Gastrocnemius medialis (tissue), 4 donors: ENCODE measurements around the gene GPR176. TPM values are rescaled to one million over a fixed set of nuclear protein-coding genes. Genes with fewer than 3 reads are reported as not detected.

Experiments used
- ATAC-seq, 2 donors: fragments of 150-250 bp; one replicate each; pipeline ENCODE4 v1.9.1; 2016
- DNase-seq, 2 donors: peaks; one replicate each; pipeline ENCODE4 v3.0.0-alpha.2; 2019
- H3K27ac ChIP-seq, 4 donors: fragments of 200-600 bp; sonication (generic); 1 replicate in 1 of 4; 2 replicates in 3 of 4; pipeline ENCODE4 v1.5.1; 2016 to 2018; ENCODE audit warnings: mild to moderate bottlenecking in 2 of 4, moderate library complexity in 1 of 4
- H3K27me3 ChIP-seq, 3 donors: fragments of 200-600 bp; sonication (generic) in 2 of 3; 1 replicate in 1 of 3; 2 replicates in 2 of 3; pipeline versions ENCODE4 v1.5.1 to v1.6.0; 2016 to 2019; ENCODE audit warnings: mild to moderate bottlenecking in 1 of 3, moderate library complexity in 1 of 3
- H3K36me3 ChIP-seq, 2 donors: fragments of 200-600 bp; sonication (generic) in 1 of 2; one replicate each; pipeline ENCODE4 v1.5.1; 2017 to 2018
- H3K4me1 ChIP-seq, 2 donors: fragments of 200-600 bp; sonication (generic) in 1 of 2; one replicate each; pipeline ENCODE4 v1.5.1; 2016 to 2017; ENCODE audit warnings: mild to moderate bottlenecking in 2 of 2
- H3K4me3 ChIP-seq, 4 donors: fragments of 200-600 bp; sonication (generic) in 3 of 4; 1 replicate in 1 of 4; 2 replicates in 3 of 4; pipeline ENCODE4 v1.5.1; 2016 to 2019; ENCODE audit warnings: mild to moderate bottlenecking in 2 of 4
- H3K9me3 ChIP-seq, 3 donors: fragments of 200-600 bp; sonication (generic) in 2 of 3; 1 replicate in 1 of 3; 2 replicates in 2 of 3; pipeline ENCODE4 v1.5.1; 2016 to 2019
- POLR2A ChIP-seq, 2 donors: fragments of 450-650 bp; IDR thresholded peaks; one replicate each; pipeline ENCODE4 v1.6.1; 2017; ENCODE audit warnings: antibody characterized with exemption in 2 of 2, mild to moderate bottlenecking in 2 of 2, moderate library complexity in 2 of 2
- in situ Hi-C, 4 donors: fragments of 200-750 bp; cut with MboI; loops; one replicate each; pipeline versions ENCODE4 v1.15.0 to v1.8.0; 2017; ENCODE audit warnings: low sequenced_read_pairs in 4 of 4
- intact Hi-C: fragments of 100-400 bp; cut with DNase I; formaldehyde crosslinking; loops from one replicate; pipeline ENCODE4 v1.15.1; 2023; ENCODE audit warnings: low total_unique reads
- total RNA-seq, 4 donors: library from RNA; depleted of rRNA; stranded (reverse); fragments of >200 nt; gene quantifications; one replicate each; pipeline versions ENCODE4 v1.1.0 to v1.2.3, GENCODE V29; 2016
- TF ChIP-seq, protein P1 (sequence below), 5 experiments: fragments of 450-650 bp in 3 of 5; fragments of 200-600 bp in 2 of 5; sonication (generic) in 2 of 5; IDR thresholded peaks in 4 of 5; conservative IDR thresholded peaks in 1 of 5; 1 replicate in 4 of 5; 2 replicates in 1 of 5; pipeline ENCODE4 v1.5.1; 2016 to 2019; ENCODE audit warnings: antibody characterized with exemption in 5 of 5, mild to moderate bottlenecking in 3 of 5, moderate library complexity in 3 of 5

Gene GPR176
- total RNA-seq, 4 donors from 2014 or later = 1.1 to 3.0 (median 1.7) TPM

GRCh38 chr15:39880718-39881387 is 39.2 kb downstream of the GPR176 start:
- Histone ChIP-seq H3K27me3 (no peaks in the 10 kb centered on the region), H3K36me3 (no peaks in the 10 kb centered on the region)
- intact Hi-C loops = no loop called here

DNA sequence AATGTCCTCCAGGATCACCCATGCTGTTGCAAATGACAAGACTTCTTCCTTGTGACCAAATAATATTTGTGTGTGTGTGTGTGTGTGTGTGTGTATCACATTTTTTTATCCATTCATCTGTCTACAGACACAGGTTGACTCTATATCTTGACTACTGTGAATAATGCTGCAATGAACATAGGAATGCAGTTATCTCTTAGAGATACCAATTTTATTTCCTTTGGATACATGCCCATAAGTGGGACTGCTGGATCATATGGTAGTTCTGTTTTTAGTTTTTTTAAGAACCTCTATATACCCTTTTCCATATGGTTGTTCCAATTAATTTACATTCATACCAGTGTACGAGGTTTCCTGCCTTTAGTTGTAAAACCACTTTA is 41.7 kb downstream of the GPR176 start:
- H3K36me3 ChIP-seq = no peaks in the 10 kb centered on the region
- H3K27me3 ChIP-seq = no peaks in the 10 kb centered on the region
- H3K9me3 ChIP-seq = no peaks in the 10 kb centered on the region
- intact Hi-C loops (loop anchor here (5.0 kb wide), 1 partner anchor 91 kb away; no protein-coding TSS in a partner anchor), in situ Hi-C loops (loop anchor here in 1 of 4 donors (5.0 kb wide), 1 partner anchor 91 kb away; no protein-coding TSS in a partner anchor)
- H3K4me1 ChIP-seq = no peaks in the 10 kb centered on the region
- DNase-seq (no peak), ATAC-seq (no peak)
- no peak overlapping the region for H3K4me3 ChIP-seq
- TF ChIP-seq POLR2A (IDR thresholded peaks at IDR 0.05) = no peak
- TF ChIP-seq, protein P1, sequence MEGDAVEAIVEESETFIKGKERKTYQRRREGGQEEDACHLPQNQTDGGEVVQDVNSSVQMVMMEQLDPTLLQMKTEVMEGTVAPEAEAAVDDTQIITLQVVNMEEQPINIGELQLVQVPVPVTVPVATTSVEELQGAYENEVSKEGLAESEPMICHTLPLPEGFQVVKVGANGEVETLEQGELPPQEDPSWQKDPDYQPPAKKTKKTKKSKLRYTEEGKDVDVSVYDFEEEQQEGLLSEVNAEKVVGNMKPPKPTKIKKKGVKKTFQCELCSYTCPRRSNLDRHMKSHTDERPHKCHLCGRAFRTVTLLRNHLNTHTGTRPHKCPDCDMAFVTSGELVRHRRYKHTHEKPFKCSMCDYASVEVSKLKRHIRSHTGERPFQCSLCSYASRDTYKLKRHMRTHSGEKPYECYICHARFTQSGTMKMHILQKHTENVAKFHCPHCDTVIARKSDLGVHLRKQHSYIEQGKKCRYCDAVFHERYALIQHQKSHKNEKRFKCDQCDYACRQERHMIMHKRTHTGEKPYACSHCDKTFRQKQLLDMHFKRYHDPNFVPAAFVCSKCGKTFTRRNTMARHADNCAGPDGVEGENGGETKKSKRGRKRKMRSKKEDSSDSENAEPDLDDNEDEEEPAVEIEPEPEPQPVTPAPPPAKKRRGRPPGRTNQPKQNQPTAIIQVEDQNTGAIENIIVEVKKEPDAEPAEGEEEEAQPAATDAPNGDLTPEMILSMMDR (IDR thresholded peaks at IDR 0.05 in 4 of 5, conservative IDR thresholded peaks at IDR 0.05 in 1 of 5) = no peak
- no peak overlapping the region for H3K27ac ChIP-seq

More at GRCh38 chr15:39880718-39881387, 39.2 kb downstream of the GPR176 start:
- TF ChIP-seq, protein P1 (IDR thresholded peaks at IDR 0.05 in 4 of 5, conservative IDR thresholded peaks at IDR 0.05 in 1 of 5) = no peak
- TF ChIP-seq POLR2A (IDR thresholded peaks at IDR 0.05) = no peak
- in situ Hi-C loops = no loop called here
- no peak overlapping the region for H3K4me3 ChIP-seq
- no peaks in the 10 kb centered on the region for H3K9me3 ChIP-seq
- no peak overlapping the region for H3K27ac ChIP-seq
- H3K4me1 ChIP-seq = no peaks in the 10 kb centered on the region
- ATAC-seq (no peak), DNase-seq (no peak)

DNA sequence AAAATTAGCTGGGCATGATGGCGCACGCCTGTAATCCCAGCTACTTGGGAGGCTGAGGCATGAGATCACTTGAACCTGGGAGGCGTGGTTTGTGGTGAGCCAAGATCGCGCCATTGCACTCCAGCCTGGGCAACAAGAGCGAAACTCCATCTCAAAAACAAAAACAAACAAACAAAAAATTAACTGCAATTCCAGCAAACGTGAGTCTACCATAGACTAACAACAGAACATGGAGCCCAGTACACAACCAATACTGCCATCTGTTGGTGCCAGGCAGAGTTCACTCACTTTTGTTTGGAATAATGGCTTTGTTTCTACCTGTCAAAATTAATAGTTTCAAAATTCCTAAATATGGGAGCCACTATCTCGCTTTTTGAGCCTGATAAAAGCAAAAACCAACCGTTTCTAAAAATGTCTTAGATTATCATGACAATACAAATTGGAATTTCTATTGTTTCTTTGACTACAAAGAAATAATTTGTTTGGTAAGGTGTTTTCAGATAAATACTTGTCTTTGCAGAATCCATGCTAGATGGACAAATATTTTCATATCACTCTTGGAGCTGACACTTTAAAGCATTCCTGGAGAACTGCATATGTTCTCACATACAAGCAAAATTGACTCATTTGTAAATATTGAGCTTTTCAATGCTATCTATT is 45.0 kb downstream of the GPR176 start:
- TF ChIP-seq, protein P1 (IDR thresholded peaks at IDR 0.05 in 4 of 5, conservative IDR thresholded peaks at IDR 0.05 in 1 of 5) = peak in 4 of 5 experiments; percentile 8 to 52 (median 36)
- TF ChIP-seq POLR2A (IDR thresholded peaks at IDR 0.05) = no peak
- in situ Hi-C loops (loop anchor here in 1 of 4 donors (5.0 kb wide), 1 partner anchor 88 kb away; no protein-coding TSS in a partner anchor), intact Hi-C loops (loop anchor here (5.0 kb wide), 1 partner anchor 88 kb away; no protein-coding TSS in a partner anchor)
- Histone ChIP-seq H3K4me1 (no peaks in the 10 kb centered on the region), H3K27me3 (no peaks in the 10 kb centered on the region), H3K27ac (no peak overlapping the region), H3K36me3 (no peaks in the 10 kb centered on the region), H3K4me3 (no peak overlapping the region), H3K9me3 (no peaks in the 10 kb centered on the region)
- ATAC-seq (no peak), DNase-seq (no peak)

GRCh38 chr15:39873978-39874377 is 46.1 kb downstream of the GPR176 start:
- intact Hi-C loops = no loop called here

More at GRCh38 chr15:39873978-39874377, 46.1 kb downstream of the GPR176 start:
- ATAC-seq (no peak), DNase-seq (no peak)
- no peak overlapping the region for H3K27ac ChIP-seq
- H3K36me3 ChIP-seq = no peaks in the 10 kb centered on the region
- no peaks in the 10 kb centered on the region for H3K9me3 ChIP-seq
- no peaks in the 10 kb centered on the region for H3K27me3 ChIP-seq
- no peak overlapping the region for H3K4me3 ChIP-seq
- in situ Hi-C loops = no loop called here
- no peak for TF ChIP-seq POLR2A (IDR thresholded peaks at IDR 0.05)
- TF ChIP-seq, protein P1 (IDR thresholded peaks at IDR 0.05 in 4 of 5, conservative IDR thresholded peaks at IDR 0.05 in 1 of 5) = no peak
- H3K4me1 ChIP-seq = no peaks in the 10 kb centered on the region
